ENCODE measurements around the gene TMEM135.

DNA sequence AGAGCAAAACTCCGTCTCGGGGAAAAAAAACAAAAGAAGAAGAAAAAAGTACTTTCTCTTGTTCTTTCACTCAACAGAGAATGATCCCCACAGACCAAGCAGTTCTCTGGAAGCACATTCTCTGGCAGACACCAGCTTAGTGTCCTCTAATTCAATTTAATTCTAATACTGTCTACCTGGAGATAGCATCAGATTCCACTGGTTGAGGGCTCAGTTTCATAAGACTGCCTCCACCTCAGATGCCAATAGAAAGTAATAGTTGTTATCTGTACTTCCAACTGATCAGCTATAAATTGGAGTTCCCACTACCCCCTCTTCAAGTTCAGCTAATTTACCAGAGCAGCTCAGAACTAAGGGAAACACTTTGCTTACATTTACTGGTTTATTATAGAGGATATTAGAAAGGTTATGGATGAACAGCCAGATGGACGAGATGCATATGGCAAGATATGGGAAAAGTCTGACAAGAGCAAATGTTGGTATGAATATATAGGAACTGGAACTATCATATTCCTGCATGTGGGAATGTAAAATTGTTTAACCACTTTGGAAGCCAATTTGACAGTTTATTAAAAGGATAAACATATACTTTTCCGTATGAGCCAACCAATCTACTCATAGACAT lies 64.3 kb downstream of the TMEM135 start:
- TF ChIP-seq, protein P1, sequence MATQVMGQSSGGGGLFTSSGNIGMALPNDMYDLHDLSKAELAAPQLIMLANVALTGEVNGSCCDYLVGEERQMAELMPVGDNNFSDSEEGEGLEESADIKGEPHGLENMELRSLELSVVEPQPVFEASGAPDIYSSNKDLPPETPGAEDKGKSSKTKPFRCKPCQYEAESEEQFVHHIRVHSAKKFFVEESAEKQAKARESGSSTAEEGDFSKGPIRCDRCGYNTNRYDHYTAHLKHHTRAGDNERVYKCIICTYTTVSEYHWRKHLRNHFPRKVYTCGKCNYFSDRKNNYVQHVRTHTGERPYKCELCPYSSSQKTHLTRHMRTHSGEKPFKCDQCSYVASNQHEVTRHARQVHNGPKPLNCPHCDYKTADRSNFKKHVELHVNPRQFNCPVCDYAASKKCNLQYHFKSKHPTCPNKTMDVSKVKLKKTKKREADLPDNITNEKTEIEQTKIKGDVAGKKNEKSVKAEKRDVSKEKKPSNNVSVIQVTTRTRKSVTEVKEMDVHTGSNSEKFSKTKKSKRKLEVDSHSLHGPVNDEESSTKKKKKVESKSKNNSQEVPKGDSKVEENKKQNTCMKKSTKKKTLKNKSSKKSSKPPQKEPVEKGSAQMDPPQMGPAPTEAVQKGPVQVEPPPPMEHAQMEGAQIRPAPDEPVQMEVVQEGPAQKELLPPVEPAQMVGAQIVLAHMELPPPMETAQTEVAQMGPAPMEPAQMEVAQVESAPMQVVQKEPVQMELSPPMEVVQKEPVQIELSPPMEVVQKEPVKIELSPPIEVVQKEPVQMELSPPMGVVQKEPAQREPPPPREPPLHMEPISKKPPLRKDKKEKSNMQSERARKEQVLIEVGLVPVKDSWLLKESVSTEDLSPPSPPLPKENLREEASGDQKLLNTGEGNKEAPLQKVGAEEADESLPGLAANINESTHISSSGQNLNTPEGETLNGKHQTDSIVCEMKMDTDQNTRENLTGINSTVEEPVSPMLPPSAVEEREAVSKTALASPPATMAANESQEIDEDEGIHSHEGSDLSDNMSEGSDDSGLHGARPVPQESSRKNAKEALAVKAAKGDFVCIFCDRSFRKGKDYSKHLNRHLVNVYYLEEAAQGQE (IDR thresholded peaks at IDR 0.05; ENCODE audit: insufficient read depth in 1 of 2, low read depth in 2 of 2, low read length in 2 of 2), result no peak
- TF ChIP-seq POLR2AphosphoS5 (IDR thresholded peaks at IDR 0.05; ENCODE audit: low read depth, low read length), result no peak
- TF ChIP-seq TAF1 (IDR thresholded peaks at IDR 0.05; ENCODE audit: borderline replicate concordance, insufficient read depth, low read length), result no peak

Measured in PFSK-1 (cell line).